ENCODE measurements around the gene CRTAP. TPM values are rescaled to one million over a fixed set of nuclear protein-coding genes. Genes with fewer than 3 reads are reported as not detected.

The CRTAP gene
- total and polyA plus RNA-seq, 2 of the 13 experiments (the other 11 are each of a cell fraction or from before 2014, with no cell fraction given): 54.2 to 119 TPM

DNA sequence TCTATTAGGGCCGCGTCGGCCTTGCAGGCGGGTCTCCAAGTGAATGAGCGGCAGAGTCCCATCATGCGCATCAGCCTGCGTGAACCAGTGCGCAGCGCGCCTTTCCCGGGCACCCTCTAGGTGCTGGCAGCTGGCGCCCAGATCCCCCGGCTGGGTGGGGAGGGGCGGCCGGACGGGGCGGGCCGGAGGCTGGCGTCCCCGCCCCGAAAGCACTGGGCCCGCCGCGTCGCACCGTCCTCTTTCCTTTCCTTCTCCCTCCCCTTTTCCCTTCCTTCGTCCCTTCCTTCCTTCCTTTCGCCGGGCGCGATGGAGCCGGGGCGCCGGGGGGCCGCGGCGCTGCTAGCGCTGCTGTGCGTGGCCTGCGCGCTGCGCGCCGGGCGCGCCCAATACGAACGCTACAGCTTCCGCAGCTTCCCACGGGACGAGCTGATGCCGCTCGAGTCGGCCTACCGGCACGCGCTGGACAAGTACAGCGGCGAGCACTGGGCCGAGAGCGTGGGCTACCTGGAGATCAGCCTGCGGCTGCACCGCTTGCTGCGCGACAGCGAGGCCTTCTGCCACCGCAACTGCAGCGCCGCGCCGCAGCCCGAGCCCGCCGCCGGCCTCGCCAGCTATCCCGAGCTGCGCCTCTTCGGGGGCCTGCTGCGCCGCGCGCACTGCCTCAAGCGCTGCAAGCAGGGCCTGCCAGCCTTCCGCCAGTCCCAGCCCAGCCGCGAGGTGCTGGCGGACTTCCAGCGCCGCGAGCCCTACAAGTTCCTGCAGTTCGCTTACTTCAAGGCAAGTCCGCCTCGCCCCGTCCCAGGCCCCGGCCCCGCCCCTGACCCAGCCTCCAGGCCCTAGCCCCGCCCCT, at the start of gene CRTAP (continued):
- TF ChIP-seq AKAP8 (CRISPR knock-in tag; IDR thresholded peaks at IDR 0.05) (no peak; the same call in 1 of the 2 replicates), ONECUT2 (CRISPR knock-in tag; IDR thresholded peaks at IDR 0.05) (no peak), ZNF660 (CRISPR knock-in tag; IDR thresholded peaks at IDR 0.05; ENCODE audit: borderline replicate concordance, low read depth) (no peak), PLRG1 (conservative IDR thresholded peaks at IDR 0.05) (no peak), ZFP91 (CRISPR knock-in tag; IDR thresholded peaks at IDR 0.05; ENCODE audit: borderline replicate concordance) (peak; percentile 58), KMT2A (CRISPR knock-in tag; IDR thresholded peaks at IDR 0.05) (peak; percentile 78), PAX8 (CRISPR knock-in tag; IDR thresholded peaks at IDR 0.05; ENCODE audit: borderline replicate concordance) (peak; percentile 97; the same call in 1 of the 2 replicates), FOXA3 (CRISPR knock-in tag; IDR thresholded peaks at IDR 0.05) (peak; percentile 42; the same call in 1 of the 2 replicates), ZNF567 (CRISPR knock-in tag; IDR thresholded peaks at IDR 0.05; ENCODE audit: borderline replicate concordance) (0 out of 2 replicates have a peak, but pooled peaks have one; percentile 63), PITX1 (CRISPR knock-in tag; IDR thresholded peaks at IDR 0.05) (0 out of 2 replicates have a peak, but pooled peaks have one; percentile 34), ZNF124 (CRISPR knock-in tag; IDR thresholded peaks at IDR 0.05) (no peak), EED (CRISPR knock-in tag; IDR thresholded peaks at IDR 0.05) (no peak; the same call in 1 of the 2 replicates), NONO (IDR thresholded peaks at IDR 0.05) (no peak), NONO (CRISPR knock-in tag; conservative IDR thresholded peaks at IDR 0.05) (no peak), TRIM24 (CRISPR knock-in tag; IDR thresholded peaks at IDR 0.05) (no peak), ZNF280B (CRISPR knock-in tag; IDR thresholded peaks at IDR 0.05; ENCODE audit: borderline replicate concordance) (no peak), FOXJ3 (CRISPR knock-in tag; IDR thresholded peaks at IDR 0.05; ENCODE audit: borderline replicate concordance) (no peak), TBX2 (CRISPR knock-in tag; IDR thresholded peaks at IDR 0.05; ENCODE audit: borderline replicate concordance) (peak; percentile 74), ZNF552 (CRISPR knock-in tag; IDR thresholded peaks at IDR 0.05; ENCODE audit: borderline replicate concordance) (no peak), ETV5 (CRISPR knock-in tag; IDR thresholded peaks at IDR 0.05; ENCODE audit: borderline replicate concordance) (peak; percentile 7), ZNF484 (CRISPR knock-in tag; IDR thresholded peaks at IDR 0.05; ENCODE audit: borderline replicate concordance, low read depth) (no peak), HOXA7 (CRISPR knock-in tag; IDR thresholded peaks at IDR 0.05) (no peak), SNAI1 (CRISPR knock-in tag; IDR thresholded peaks at IDR 0.05; ENCODE audit: borderline replicate concordance) (no peak), NCOA1 (CRISPR knock-in tag; IDR thresholded peaks at IDR 0.05) (peak; percentile 51; the same call in 1 of the 2 replicates), KAT8 (CRISPR knock-in tag; IDR thresholded peaks at IDR 0.05) (0 out of 2 replicates have a peak, but pooled peaks have one; percentile 41), ZNF605 (CRISPR knock-in tag; IDR thresholded peaks at IDR 0.05) (0 out of 2 replicates have a peak, but pooled peaks have one; percentile 41)
- TF ChIP-seq, protein P1, sequence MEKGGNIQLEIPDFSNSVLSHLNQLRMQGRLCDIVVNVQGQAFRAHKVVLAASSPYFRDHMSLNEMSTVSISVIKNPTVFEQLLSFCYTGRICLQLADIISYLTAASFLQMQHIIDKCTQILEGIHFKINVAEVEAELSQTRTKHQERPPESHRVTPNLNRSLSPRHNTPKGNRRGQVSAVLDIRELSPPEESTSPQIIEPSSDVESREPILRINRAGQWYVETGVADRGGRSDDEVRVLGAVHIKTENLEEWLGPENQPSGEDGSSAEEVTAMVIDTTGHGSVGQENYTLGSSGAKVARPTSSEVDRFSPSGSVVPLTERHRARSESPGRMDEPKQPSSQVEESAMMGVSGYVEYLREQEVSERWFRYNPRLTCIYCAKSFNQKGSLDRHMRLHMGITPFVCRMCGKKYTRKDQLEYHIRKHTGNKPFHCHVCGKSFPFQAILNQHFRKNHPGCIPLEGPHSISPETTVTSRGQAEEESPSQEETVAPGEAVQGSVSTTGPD (CRISPR knock-in tag; IDR thresholded peaks at IDR 0.05): no peak

Measured in HepG2 (cell line).